Spleen (tissue), 7 donors: Measurements from ENCODE around the gene HNMT.

Source experiments
- POLR2AphosphoS5 ChIP-seq, 3 donors: sonication (generic); formaldehyde crosslinking; IDR thresholded peaks; one replicate each; pipeline ENCODE4 v1.5.1; 2017; ENCODE audit warnings: antibody characterized with exemption in 3 of 3
- TF ChIP-seq, protein P1 (sequence below), 11 experiments: fragments of 200-600 bp in 7 of 11; fragments of 450-650 bp in 4 of 11; sonication (generic) in 4 of 11; IDR thresholded peaks in 8 of 11; conservative IDR thresholded peaks in 3 of 11; 1 replicate in 7 of 11; 2 replicates in 4 of 11; pipeline versions ENCODE4 v1.4.0 to v1.8.0; 2016 to 2021; ENCODE audit warnings: antibody characterized with exemption in 11 of 11, inconsistent platforms in 4 of 11, mild to moderate bottlenecking in 1 of 11
- donor health status: DM: no; HTN: no; CAD: no; lungs with moderate emphysema.
- donor health status: DM: no; HTN: no; CAD: no.
- donor health status: DM: no; HTN: no; CAD: no.

DNA sequence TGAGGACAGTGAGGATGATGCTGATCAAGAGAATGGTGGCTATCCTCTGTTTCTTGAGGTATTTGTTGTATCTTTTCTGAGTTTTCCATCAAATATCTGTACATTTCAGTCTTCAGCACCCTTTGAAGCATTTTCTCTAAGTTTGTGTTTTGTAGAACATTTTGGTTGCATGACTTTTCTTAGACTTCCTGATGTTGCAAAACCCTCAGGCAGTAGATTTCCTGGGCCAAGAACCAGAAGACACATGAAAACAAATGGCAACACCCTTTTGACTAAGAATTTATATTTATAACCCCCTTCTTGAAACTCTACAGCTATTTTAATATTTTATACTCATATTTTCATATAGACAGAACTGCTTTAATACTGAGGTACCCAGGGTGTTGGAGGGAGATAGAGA is 16.2 kb downstream of the HNMT start:
- TF ChIP-seq POLR2AphosphoS5 (IDR thresholded peaks at IDR 0.05) = no peak
- TF ChIP-seq, protein P1, sequence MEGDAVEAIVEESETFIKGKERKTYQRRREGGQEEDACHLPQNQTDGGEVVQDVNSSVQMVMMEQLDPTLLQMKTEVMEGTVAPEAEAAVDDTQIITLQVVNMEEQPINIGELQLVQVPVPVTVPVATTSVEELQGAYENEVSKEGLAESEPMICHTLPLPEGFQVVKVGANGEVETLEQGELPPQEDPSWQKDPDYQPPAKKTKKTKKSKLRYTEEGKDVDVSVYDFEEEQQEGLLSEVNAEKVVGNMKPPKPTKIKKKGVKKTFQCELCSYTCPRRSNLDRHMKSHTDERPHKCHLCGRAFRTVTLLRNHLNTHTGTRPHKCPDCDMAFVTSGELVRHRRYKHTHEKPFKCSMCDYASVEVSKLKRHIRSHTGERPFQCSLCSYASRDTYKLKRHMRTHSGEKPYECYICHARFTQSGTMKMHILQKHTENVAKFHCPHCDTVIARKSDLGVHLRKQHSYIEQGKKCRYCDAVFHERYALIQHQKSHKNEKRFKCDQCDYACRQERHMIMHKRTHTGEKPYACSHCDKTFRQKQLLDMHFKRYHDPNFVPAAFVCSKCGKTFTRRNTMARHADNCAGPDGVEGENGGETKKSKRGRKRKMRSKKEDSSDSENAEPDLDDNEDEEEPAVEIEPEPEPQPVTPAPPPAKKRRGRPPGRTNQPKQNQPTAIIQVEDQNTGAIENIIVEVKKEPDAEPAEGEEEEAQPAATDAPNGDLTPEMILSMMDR (IDR thresholded peaks at IDR 0.05 in 8 of 11, conservative IDR thresholded peaks at IDR 0.05 in 3 of 11) = no peak
